ENCODE results near the gene ADAMTS8.

Gene ADAMTS8

DNA sequence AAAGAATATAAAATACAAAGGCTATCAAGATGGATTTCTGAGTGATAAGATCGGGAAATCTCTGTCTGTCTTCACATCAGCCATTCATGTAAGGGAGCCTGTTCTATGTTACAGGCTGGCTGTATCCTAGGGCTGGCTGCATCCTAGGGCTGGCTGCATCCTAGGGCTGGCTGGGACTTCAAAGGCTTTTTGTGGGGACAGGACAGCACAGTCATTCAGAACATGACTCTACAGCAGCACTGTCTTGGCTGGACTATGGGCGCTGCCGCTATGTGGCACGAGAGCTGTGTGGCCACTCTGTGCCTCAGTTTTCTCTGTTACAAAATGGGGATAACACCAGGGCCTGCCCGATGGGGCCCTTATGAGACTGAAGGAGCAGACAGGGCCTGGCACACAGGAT, 10.2 kb downstream of the ADAMTS8 start:
- TF ChIP-seq CTCF (IDR thresholded peaks at IDR 0.05; ENCODE audit: insufficient read depth, low read length, poor library complexity, severe bottlenecking), result no peak
- no peak overlapping the region for H3K4me3 ChIP-seq (replicated peaks; ENCODE audit: low read depth, low read length)
- peaks cover 8% of the 10 kb centered on the region for H3K27me3 ChIP-seq (replicated peaks; ENCODE audit: control insufficient read depth, insufficient read depth, low read length)
- no peak for DNase-seq (ENCODE audit: extremely low read depth, insufficient read length)
- no peaks in the 10 kb centered on the region for H3K36me3 ChIP-seq (ENCODE audit: control insufficient read depth, insufficient read depth, low read length)

DNA sequence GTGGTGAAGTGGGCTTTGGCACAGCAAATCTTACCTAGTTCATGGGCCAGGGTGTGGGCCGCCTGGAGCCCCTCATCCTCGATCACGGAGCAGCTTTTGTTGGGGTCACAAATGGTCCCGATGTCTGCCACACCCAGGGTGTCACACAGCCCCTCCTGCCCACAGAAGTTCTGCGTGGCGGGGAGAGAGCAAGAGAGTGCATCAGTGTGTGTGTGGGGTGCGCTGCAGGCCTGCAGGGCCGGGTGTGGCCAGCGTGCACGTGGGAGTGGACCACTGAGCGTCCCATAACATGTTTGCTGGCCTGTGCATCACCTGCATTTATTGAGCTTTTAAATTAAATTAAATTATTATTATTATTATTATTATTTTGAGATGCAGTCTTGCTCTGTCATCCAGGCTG, 11.5 kb downstream of the ADAMTS8 start:
- Histone ChIP-seq H3K27me3 (replicated peaks; ENCODE audit: control insufficient read depth, insufficient read depth, low read length) (peaks cover 8% of the 10 kb centered on the region), H3K4me3 (replicated peaks; ENCODE audit: low read depth, low read length) (no peak overlapping the region), H3K36me3 (ENCODE audit: control insufficient read depth, insufficient read depth, low read length) (no peaks in the 10 kb centered on the region)
- DNase-seq (ENCODE audit: extremely low read depth, insufficient read length), result no peak
- TF ChIP-seq CTCF (IDR thresholded peaks at IDR 0.05; ENCODE audit: insufficient read depth, low read length, poor library complexity, severe bottlenecking), result no peak

- H3K27me3 ChIP-seq (replicated peaks; ENCODE audit: control insufficient read depth, insufficient read depth, low read length), result peaks cover 8% of the 10 kb centered on the region
- no peaks in the 10 kb centered on the region for H3K36me3 ChIP-seq (ENCODE audit: control insufficient read depth, insufficient read depth, low read length)
- no peak overlapping the region for H3K4me3 ChIP-seq (replicated peaks; ENCODE audit: low read depth, low read length)
- DNase-seq (ENCODE audit: extremely low read depth, insufficient read length), result no peak
- TF ChIP-seq CTCF (IDR thresholded peaks at IDR 0.05; ENCODE audit: insufficient read depth, low read length, poor library complexity, severe bottlenecking), result no peak
Measured at GRCh38 chr11:130416530-130416882, 11.9 kb downstream of the ADAMTS8 start.

DNA sequence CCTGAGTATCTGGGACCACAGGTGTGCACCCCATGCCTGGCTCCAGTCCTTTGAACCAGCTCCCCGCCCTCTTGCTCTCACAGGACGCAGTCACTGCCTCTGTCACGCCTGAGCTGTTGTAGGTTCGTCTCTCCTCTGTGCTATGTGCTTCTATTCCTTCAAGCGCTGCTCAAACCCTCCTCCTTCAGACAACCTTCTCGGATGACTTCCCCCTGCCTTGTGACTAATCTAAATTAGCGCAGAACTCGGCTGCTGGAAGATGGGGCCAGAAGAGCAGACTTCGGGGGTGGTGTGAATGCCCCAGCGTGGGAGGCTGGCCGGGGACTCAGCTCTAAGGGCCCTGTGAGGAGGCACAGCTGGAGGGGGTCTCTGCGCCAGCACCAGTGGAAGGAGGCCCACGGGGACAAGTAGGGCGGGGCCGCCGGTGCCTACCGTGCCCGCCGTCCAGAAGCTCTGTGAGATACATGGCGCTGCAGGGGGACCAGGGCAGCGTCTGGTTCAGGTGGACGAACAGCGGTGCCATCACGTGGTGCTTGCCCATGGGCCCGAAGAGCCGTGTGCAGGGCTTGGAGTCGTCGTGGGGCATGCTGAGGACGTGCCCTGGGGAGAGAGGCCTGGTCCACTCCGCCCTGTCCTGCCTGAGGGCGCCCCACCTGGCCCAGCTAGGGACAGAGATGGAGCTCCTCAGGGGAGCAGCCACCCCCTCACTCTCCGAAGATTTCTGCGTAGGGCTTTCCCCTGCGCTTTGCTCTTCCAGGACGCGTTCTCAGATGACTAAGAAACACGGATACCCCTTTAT, 12.5 kb downstream of the ADAMTS8 start:
- TF ChIP-seq CTCF (IDR thresholded peaks at IDR 0.05; ENCODE audit: insufficient read depth, low read length, poor library complexity, severe bottlenecking), result no peak
- H3K36me3 ChIP-seq (ENCODE audit: control insufficient read depth, insufficient read depth, low read length), result no peaks in the 10 kb centered on the region
- H3K27me3 ChIP-seq (replicated peaks; ENCODE audit: control insufficient read depth, insufficient read depth, low read length), result peaks cover 6% of the 10 kb centered on the region
- DNase-seq (ENCODE audit: extremely low read depth, insufficient read length), result no peak
- H3K4me3 ChIP-seq (replicated peaks; ENCODE audit: low read depth, low read length), result no peak overlapping the region

DNA sequence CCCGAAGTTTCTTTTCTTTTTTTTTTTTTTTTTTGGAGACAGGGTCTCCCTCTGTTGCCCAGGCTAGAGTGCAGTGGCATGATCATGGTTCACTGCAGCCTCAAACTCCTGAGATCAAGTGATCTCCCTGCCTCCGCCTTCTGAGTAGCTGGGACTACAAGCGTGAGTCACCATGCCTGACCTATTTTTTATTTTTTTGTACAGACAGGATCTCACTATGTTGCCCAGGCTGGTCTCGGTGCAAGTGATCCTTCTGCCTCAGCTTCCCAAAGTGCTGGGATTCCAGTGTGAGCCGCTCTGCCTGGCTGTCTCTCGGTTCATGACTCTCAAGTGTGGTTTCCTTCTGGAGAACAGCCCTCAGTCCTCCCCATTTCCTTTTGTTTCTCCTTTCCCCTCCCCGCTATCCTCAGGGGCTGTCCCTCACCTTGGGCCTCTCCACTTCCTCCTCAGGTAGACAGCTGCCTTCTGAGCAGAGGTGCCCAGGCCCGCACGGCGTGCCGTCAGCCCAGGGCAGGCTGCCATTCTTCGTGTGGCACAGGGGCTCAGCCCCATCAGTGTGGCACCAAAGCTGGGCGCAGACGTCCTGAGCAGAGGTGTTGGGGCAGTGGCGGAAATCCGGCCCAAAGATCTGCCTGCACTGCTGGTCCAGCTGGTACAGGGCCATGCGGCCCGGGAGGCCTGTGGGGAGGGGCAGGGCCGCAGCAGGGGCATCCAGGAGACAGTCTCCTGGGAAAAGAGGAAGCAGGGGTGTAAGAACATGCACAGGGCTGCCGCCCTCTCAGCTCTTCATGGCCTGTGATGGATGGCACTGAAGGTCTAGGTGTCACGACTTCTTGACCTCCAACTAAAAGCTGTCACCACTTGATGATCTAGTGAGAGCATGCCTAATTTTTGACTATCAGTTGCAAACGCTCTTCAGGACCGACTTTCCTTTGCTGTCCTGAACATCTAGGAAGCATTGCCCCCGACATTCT, 14.0 kb downstream of the ADAMTS8 start:
- TF ChIP-seq CTCF (IDR thresholded peaks at IDR 0.05; ENCODE audit: insufficient read depth, low read length, poor library complexity, severe bottlenecking), result no peak
- no peak overlapping the region for H3K4me3 ChIP-seq (replicated peaks; ENCODE audit: low read depth, low read length)
- no peak for DNase-seq (ENCODE audit: extremely low read depth, insufficient read length)
- H3K27me3 ChIP-seq (replicated peaks; ENCODE audit: control insufficient read depth, insufficient read depth, low read length), result peaks cover 3% of the 10 kb centered on the region
- H3K36me3 ChIP-seq (ENCODE audit: control insufficient read depth, insufficient read depth, low read length), result no peaks in the 10 kb centered on the region
